HepG2 (cell line): ENCODE measurements around the gene ADAMTS18.

Source experiments
- CBX1 ChIP-seq: IDR thresholded peaks from one replicate; pipeline ENCODE4 v1.6.1; 2016; ENCODE audit warnings: antibody characterized with exemption, low read depth
- CTCF ChIP-seq: sonication (generic); formaldehyde crosslinking; IDR thresholded peaks from 2 replicates; pipeline ENCODE4 v1.5.0; 2020; ENCODE audit warnings: mild to moderate bottlenecking, missing genetic modification reagents, moderate library complexity
- HOXD1 ChIP-seq: sonication (generic); formaldehyde crosslinking; IDR thresholded peaks from 2 replicates; pipeline ENCODE4 v1.5.0; 2020; ENCODE audit warnings: missing genetic modification reagents
- NKX3-1 ChIP-seq: sonication (generic); formaldehyde crosslinking; IDR thresholded peaks from 2 replicates; pipeline ENCODE4 v1.5.0; 2020; ENCODE audit warnings: missing genetic modification reagents
- TF ChIP-seq, protein P1 (sequence below): sonication (generic); formaldehyde crosslinking; IDR thresholded peaks from 2 replicates; pipeline ENCODE4 v1.4.0; 2020; ENCODE audit warnings: mild to moderate bottlenecking, missing genetic modification reagents

GRCh38 chr16:77234611-77235010 lies 200.2 kb downstream of the ADAMTS18 start:
- TF ChIP-seq CBX1 (no peak), HOXD1 (no peak), NKX3-1 (CRISPR knock-in tag) (no peak), CTCF (CRISPR knock-in tag) (no peak)
- TF ChIP-seq, protein P1, sequence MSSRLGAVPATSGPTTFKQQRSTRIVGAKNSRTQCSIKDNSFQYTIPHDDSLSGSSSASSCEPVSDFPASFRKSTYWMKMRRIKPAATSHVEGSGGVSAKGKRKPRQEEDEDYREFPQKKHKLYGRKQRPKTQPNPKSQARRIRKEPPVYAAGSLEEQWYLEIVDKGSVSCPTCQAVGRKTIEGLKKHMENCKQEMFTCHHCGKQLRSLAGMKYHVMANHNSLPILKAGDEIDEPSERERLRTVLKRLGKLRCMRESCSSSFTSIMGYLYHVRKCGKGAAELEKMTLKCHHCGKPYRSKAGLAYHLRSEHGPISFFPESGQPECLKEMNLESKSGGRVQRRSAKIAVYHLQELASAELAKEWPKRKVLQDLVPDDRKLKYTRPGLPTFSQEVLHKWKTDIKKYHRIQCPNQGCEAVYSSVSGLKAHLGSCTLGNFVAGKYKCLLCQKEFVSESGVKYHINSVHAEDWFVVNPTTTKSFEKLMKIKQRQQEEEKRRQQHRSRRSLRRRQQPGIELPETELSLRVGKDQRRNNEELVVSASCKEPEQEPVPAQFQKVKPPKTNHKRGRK = no peak
